Measurements from ENCODE around the gene POU6F2. TPM values are rescaled to one million over a fixed set of nuclear protein-coding genes. Genes with fewer than 3 reads are reported as not detected.

POU6F2 gene
- total and polyA plus RNA-seq, 2 of the 4 experiments (the other 2 are of a cell fraction): not detected

DNA sequence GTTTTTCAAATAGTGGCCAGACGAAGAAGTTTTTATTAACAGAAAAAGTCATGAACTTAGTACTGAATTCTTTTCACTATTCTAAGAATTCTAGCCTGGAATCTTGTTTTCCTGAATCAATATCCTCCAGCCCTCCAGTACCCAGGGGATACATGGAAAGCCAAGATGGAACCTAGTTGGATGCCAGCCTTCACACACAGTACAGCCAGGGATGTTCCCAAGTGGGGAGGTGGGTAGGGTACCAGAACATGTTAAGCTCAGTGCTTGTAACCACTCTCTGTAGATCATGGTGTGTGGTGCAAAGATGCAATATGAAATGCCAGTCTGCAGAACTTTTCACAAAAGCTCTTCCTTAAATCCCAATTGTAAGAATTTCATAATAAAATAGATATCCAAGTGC, 128.0 kb downstream of the POU6F2 start:
- CTCF ChIA-PET: interaction anchor here (0.7 kb wide), 1 partner anchor 76 kb away, joined by 3 read pairs; no protein-coding TSS in a partner anchor
- H2AFZ ChIP-seq (replicated peaks; ENCODE audit: low read length, poor library complexity): no peak overlapping the region
- H3K36me3 ChIP-seq (ENCODE audit: control insufficient read depth, insufficient read depth, low read length): no peaks in the 10 kb centered on the region
- no peak overlapping the region for H2BK20ac ChIP-seq (ENCODE audit: low read depth, low read length)
- no peak overlapping the region for H3K4ac ChIP-seq (ENCODE audit: low read depth, low read length)
- H3K4me3 ChIP-seq (ENCODE audit: insufficient read depth, low read depth, low read length): no peak overlapping the region
- H2BK120ac ChIP-seq (ENCODE audit: low read depth, low read length): no peak overlapping the region
- H4K8ac ChIP-seq (ENCODE audit: low read depth in 2 of 2, low read length in 2 of 2): no peak overlapping the region
- no peak overlapping the region for H3K9ac ChIP-seq (ENCODE audit: low read depth, low read length)
- no peak overlapping the region for H3K18ac ChIP-seq (ENCODE audit: low read depth, low read length)
- H3K9me1 ChIP-seq (ENCODE audit: insufficient read depth, low read length): no peaks in the 10 kb centered on the region
- H3K9me3 ChIP-seq (ENCODE audit: control insufficient read depth, insufficient read depth, low read length): no peaks in the 10 kb centered on the region
- in situ Hi-C loops (cut with MboI; ENCODE audit: low sequenced_read_pairs): no loop called here
- H2BK5ac ChIP-seq (ENCODE audit: low read depth, low read length, poor library complexity, severe bottlenecking): no peak overlapping the region
- H2AK9ac ChIP-seq (replicated peaks; ENCODE audit: low read depth, low read length, poor library complexity): no peak overlapping the region
- WGBS, 2 experiments (ENCODE audit: extremely low coverage in 2 of 2, insufficient read length in 1 of 2): no CpG with 5 or more reads among the region's 1 CpG
- H2BK15ac ChIP-seq (ENCODE audit: low read depth, low read length): no peak overlapping the region
- ATAC-seq (ENCODE audit: low read depth) (no peak), DNase-seq (no peak)
- intact Hi-C loops (cut with micrococcal nuclease): no loop called here
- TF ChIP-seq, protein P1, sequence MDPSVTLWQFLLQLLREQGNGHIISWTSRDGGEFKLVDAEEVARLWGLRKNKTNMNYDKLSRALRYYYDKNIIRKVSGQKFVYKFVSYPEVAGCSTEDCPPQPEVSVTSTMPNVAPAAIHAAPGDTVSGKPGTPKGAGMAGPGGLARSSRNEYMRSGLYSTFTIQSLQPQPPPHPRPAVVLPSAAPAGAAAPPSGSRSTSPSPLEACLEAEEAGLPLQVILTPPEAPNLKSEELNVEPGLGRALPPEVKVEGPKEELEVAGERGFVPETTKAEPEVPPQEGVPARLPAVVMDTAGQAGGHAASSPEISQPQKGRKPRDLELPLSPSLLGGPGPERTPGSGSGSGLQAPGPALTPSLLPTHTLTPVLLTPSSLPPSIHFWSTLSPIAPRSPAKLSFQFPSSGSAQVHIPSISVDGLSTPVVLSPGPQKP (IDR thresholded peaks at IDR 0.05; ENCODE audit: borderline replicate concordance, low read depth, low read length): no peak
- TF ChIP-seq RFX5 (IDR thresholded peaks at IDR 0.05; ENCODE audit: low read depth, low read length) (no peak), CHD1 (IDR thresholded peaks at IDR 0.05; ENCODE audit: low read depth, low read length) (no peak), SMC3 (IDR thresholded peaks at IDR 0.05; ENCODE audit: low read depth, low read length) (no peak), MAZ (IDR thresholded peaks at IDR 0.05; ENCODE audit: borderline replicate concordance, low read depth, low read length) (no peak), FOS (IDR thresholded peaks at IDR 0.05; ENCODE audit: low read depth, low read length) (no peak), MXI1 (IDR thresholded peaks at IDR 0.05; ENCODE audit: borderline replicate concordance, low read depth, low read length) (no peak), POLR2A (IDR thresholded peaks at IDR 0.05; ENCODE audit: low read depth, low read length) (no peak), NFE2L2 (IDR thresholded peaks at IDR 0.05; ENCODE audit: low read depth, low read length) (no peak), MAFK (IDR thresholded peaks at IDR 0.05; ENCODE audit: low read depth, low read length) (no peak), RCOR1 (IDR thresholded peaks at IDR 0.05; ENCODE audit: insufficient replicate concordance, low read length) (no peak), RAD21 (IDR thresholded peaks at IDR 0.05; ENCODE audit: low read length) (no peak), BHLHE40 (IDR thresholded peaks at IDR 0.05; ENCODE audit: low read depth, low read length) (no peak), CEBPB (IDR thresholded peaks at IDR 0.05; ENCODE audit: low read depth, low read length) (no peak)
- TF ChIP-seq, protein P2, sequence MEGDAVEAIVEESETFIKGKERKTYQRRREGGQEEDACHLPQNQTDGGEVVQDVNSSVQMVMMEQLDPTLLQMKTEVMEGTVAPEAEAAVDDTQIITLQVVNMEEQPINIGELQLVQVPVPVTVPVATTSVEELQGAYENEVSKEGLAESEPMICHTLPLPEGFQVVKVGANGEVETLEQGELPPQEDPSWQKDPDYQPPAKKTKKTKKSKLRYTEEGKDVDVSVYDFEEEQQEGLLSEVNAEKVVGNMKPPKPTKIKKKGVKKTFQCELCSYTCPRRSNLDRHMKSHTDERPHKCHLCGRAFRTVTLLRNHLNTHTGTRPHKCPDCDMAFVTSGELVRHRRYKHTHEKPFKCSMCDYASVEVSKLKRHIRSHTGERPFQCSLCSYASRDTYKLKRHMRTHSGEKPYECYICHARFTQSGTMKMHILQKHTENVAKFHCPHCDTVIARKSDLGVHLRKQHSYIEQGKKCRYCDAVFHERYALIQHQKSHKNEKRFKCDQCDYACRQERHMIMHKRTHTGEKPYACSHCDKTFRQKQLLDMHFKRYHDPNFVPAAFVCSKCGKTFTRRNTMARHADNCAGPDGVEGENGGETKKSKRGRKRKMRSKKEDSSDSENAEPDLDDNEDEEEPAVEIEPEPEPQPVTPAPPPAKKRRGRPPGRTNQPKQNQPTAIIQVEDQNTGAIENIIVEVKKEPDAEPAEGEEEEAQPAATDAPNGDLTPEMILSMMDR (conservative IDR thresholded peaks at IDR 0.05; ENCODE audit: low read depth, low read length): no peak
- TF ChIP-seq, protein P3, sequence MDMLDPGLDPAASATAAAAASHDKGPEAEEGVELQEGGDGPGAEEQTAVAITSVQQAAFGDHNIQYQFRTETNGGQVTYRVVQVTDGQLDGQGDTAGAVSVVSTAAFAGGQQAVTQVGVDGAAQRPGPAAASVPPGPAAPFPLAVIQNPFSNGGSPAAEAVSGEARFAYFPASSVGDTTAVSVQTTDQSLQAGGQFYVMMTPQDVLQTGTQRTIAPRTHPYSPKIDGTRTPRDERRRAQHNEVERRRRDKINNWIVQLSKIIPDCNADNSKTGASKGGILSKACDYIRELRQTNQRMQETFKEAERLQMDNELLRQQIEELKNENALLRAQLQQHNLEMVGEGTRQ (IDR thresholded peaks at IDR 0.05; ENCODE audit: low read depth, low read length): no peak
- no peak overlapping the region for H3K14ac ChIP-seq (replicated peaks; ENCODE audit: low read depth, low read length)
- dilution Hi-C loops (cut with HindIII; ENCODE audit: low sequenced_read_pairs, unreplicated experiment): no loop called here
- no peak overlapping the region for H4K91ac ChIP-seq (ENCODE audit: insufficient read depth, low read depth, low read length)
- H3K4me1 ChIP-seq (ENCODE audit: control insufficient read depth, insufficient read depth, low read length): no peaks in the 10 kb centered on the region
- no peak overlapping the region for H3K4me2 ChIP-seq (ENCODE audit: low read depth, low read length)
- H3K23ac ChIP-seq (ENCODE audit: low read depth, low read length): no peak overlapping the region
- H3K27me3 ChIP-seq (ENCODE audit: control insufficient read depth, insufficient read depth, low read length): no peaks in the 10 kb centered on the region
- no TSS peak for BruUV-seq (replicated peaks)
- no peak overlapping the region for H2AK5ac ChIP-seq (ENCODE audit: low read depth, low read length)
- POLR2A ChIA-PET (ENCODE audit: unreplicated experiment): no interaction called here
- no peak overlapping the region for H3K27ac ChIP-seq (ENCODE audit: insufficient read depth, low read length)
- no peak overlapping the region for H4K5ac ChIP-seq (ENCODE audit: low read depth, low read length)
- no peaks in the 10 kb centered on the region for H4K20me1 ChIP-seq (ENCODE audit: insufficient read depth, low read length)
- H3K56ac ChIP-seq (ENCODE audit: extremely low read depth, insufficient read depth, low read length): no peak overlapping the region
- H3K79me1 ChIP-seq (ENCODE audit: low read depth in 1 of 2, low read length in 2 of 2): no peaks in the 10 kb centered on the region

Data from IMR-90 (cell line).